H1 (cell line): Measurements from ENCODE around the gene GNS. TPM values are rescaled to one million over a fixed set of nuclear protein-coding genes. Genes with fewer than 3 reads are reported as not detected.

Source experiments
- CHD7 ChIP-seq: fragments of 300-600 bp; sonication (generic); IDR thresholded peaks from 2 replicates; pipeline ENCODE4 v1.7.1; 2012; ENCODE audit warnings: low read length, moderate library complexity, mild to moderate bottlenecking, inconsistent platforms; ENCODE audit not compliant: insufficient replicate concordance
- JUND ChIP-seq: IDR thresholded peaks from 2 replicates; pipeline ENCODE4 v1.6.1; 2011; ENCODE audit warnings: mild to moderate bottlenecking, improper control_type of control experiment, low read length
- MAFK ChIP-seq: IDR thresholded peaks from 2 replicates; pipeline ENCODE4 v1.6.1; 2012; ENCODE audit warnings: low read depth, mild to moderate bottlenecking, improper control_type of control experiment, low read length
- MAX ChIP-seq: IDR thresholded peaks from 2 replicates; pipeline ENCODE4 v1.6.1; 2012; ENCODE audit warnings: inconsistent platforms
- POLR2AphosphoS5 ChIP-seq: IDR thresholded peaks from 2 replicates; pipeline ENCODE4 v1.6.1; 2011; ENCODE audit warnings: low read depth, low read length
- RBBP5 ChIP-seq: IDR thresholded peaks from 2 replicates; pipeline ENCODE4 v1.7.1; 2012; ENCODE audit warnings: low read depth, mild to moderate bottlenecking, inconsistent platforms, low read length, moderate library complexity, borderline replicate concordance
- RFX5 ChIP-seq: IDR thresholded peaks from 2 replicates; pipeline ENCODE4 v1.6.1; 2011; ENCODE audit warnings: low read depth, low read length, improper control_type of control experiment, borderline replicate concordance
- SAP30 ChIP-seq: fragments of 300-600 bp; sonication (generic); IDR thresholded peaks from 2 replicates; pipeline ENCODE4 v1.7.1; 2012; ENCODE audit warnings: low read length, moderate library complexity, mild to moderate bottlenecking, inconsistent platforms; ENCODE audit not compliant: insufficient read depth, insufficient replicate concordance
- TAF1 ChIP-seq: IDR thresholded peaks from 2 replicates; pipeline ENCODE4 v1.6.1; 2011; ENCODE audit warnings: mild to moderate bottlenecking, low read depth, low read length
- TBP ChIP-seq: IDR thresholded peaks from 2 replicates; pipeline ENCODE4 v1.6.1; 2011; ENCODE audit warnings: low read depth, low read length, improper control_type of control experiment
- TEAD4 ChIP-seq: IDR thresholded peaks from 2 replicates; pipeline ENCODE4 v1.6.1; 2012; ENCODE audit warnings: low read depth, low read length, inconsistent platforms, mixed read lengths
- polyA plus RNA-seq, 7 experiments: library from polyadenylated mRNA; depleted of rRNA in 3 of 7; stranded (reverse) in 5 of 7; unstranded in 2 of 7; fragments of >200 nt in 5 of 7; fragments of 200-250 nt in 2 of 7; gene quantifications; 1 replicate in 5 of 7; 2 replicates in 1 of 7; 4 replicates in 1 of 7; pipeline versions ENCODE4 v1.2.1 to v1.2.3, GENCODE V29; 2011 to 2013; ENCODE audit warnings: missing spikeins in 2 of 7, mixed read lengths in 2 of 7
- total RNA-seq: library from RNA; stranded (reverse); fragmentation: NEBNext Ultra II Directional; extraction: Animal tissue kit (Norgen Biotek cat#: 25700); gene quantifications from 2 replicates; pipeline ENCODE4 v1.2.1, GENCODE V29; 2021

GNS gene
- total and polyA plus RNA-seq, 2 of the 8 experiments (the other 6 are each of a cell fraction or from before 2014, with no cell fraction given), result 16.0 to 28.5 TPM

- TF ChIP-seq CHD7 (no peak), RBBP5 (no peak), JUND (no peak), RFX5 (no peak), TAF1 (no peak), MAX (no peak), TBP (no peak), MAFK (no peak), POLR2AphosphoS5 (no peak), SAP30 (no peak), TEAD4 (no peak)
Measured at GRCh38 chr12:64667793-64668192, 91.4 kb downstream of the GNS start (continued).
